Measurements from ENCODE around the gene TXNDC11.

Gene TXNDC11

DNA sequence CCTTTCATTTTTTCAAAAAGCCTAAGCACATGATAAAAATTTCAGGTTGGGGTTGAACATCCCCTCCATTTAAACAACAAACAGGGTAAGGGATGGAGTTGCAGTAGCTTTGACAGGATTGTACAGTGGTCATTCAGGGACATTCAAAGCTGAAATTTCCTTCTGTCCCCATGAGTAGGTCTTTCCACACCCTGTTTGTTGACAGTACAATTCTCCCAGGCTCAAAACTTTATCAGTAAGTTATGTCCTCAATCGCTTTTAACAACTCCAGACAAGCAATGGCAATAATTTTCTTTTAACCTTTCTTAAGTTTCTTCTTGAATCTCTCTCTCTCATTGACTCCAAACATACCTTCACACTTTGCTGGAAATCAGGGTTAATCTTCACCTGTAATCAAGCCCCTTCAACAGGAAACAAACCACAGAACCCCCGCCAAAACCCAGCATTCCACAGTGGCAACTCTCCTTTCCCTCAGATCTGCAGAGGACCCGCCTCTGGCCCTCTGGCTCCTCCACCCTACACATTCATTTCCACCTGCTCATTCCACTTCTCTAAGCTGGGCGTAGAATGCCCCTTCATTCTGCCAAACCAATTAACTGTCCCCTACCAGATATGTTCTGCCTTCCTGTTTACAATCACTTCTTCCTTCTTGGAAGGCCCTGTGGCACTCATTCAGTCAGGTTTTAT, 20.7 kb downstream of the TXNDC11 start:
- DNase-seq (ENCODE audit: low spot score) = no peak
- no peak for FAIRE-seq

GRCh38 chr16:11719762-11720161, 22.9 kb downstream of the TXNDC11 start:
- DNase-seq (ENCODE audit: low spot score) = no peak
- no peak for FAIRE-seq

GRCh38 chr16:11719171-11719570, 23.5 kb downstream of the TXNDC11 start:
- FAIRE-seq (no peak), DNase-seq (ENCODE audit: low spot score) (no peak)

DNA sequence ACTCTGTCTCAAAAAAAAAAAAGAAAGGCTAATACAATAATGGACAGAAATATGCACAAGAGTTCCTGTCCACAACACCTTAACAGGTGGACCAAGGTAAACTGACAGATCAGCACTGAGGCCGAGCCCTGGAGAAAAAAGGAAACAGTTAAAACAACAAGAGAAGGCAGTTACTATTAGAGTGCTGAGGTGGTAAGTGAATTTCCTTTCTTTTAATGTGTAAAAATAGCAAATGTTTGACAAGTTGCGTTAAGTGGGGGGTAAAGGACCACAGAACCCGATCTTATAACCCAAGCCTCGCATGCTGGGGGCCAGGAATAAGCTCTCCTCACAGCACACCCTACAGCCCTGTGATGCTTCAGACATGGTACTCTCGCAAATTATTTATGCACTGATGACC, 24.8 kb downstream of the TXNDC11 start:
- no peak for FAIRE-seq
- DNase-seq (ENCODE audit: low spot score) = no peak

DNA sequence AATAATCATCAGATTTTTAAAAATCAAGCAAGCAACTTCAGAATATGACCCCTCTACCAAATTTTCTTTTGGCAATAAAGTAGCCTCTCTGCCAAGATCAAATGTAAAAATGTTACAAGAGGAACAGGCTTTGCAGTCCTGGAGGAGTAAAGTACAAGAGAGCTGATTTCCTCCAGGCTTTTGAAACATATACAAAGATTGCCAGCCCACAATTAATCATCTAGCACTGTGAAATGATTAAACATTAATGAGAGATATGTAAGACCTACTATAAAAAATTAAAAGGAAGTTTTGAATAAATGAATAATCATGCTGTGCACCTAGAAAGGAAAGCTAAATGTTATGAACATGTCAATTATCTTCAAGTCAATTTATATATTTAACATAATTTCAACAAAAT, 26.3 kb downstream of the TXNDC11 start:
- DNase-seq (ENCODE audit: low spot score) (no peak), FAIRE-seq (peak; percentile 20)

DNA sequence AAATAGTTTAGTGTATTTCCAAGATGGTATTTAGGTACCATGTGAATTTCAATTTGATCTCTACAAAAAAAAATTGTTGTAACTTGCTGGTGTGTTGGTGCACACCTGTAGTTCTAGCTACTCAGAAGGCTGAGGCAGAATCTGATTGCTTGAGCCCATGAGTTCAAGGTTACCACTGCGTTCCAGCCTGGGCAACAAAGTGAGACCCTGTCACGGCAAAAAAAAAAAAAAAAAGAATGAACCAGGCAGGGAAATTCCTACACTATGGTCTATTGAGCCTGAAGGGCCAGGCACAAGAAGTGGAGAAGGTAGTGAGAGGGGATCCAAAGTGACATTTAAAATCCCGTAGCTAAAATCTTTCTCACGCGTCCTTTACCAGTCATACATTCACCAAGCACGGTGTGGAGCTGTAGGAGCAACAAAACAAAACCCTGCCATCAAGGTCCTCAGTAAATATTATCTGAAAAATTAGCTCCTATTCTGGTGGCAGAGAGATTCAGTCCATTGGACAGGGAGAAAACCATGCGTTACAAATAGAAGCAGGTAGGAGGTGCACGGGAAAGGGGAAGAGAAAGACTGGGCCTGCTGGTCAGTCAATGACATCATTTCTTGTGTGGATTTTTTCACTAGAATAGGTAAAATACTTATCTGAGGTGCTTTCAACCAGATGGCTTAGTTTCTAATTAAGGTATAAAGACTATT, 27.3 kb downstream of the TXNDC11 start:
- no peak for DNase-seq (ENCODE audit: low spot score)
- no peak for FAIRE-seq

GRCh38 chr16:11712122-11712521, 30.5 kb downstream of the TXNDC11 start:
- no peak for FAIRE-seq
- DNase-seq (ENCODE audit: low spot score) = no peak

DNA sequence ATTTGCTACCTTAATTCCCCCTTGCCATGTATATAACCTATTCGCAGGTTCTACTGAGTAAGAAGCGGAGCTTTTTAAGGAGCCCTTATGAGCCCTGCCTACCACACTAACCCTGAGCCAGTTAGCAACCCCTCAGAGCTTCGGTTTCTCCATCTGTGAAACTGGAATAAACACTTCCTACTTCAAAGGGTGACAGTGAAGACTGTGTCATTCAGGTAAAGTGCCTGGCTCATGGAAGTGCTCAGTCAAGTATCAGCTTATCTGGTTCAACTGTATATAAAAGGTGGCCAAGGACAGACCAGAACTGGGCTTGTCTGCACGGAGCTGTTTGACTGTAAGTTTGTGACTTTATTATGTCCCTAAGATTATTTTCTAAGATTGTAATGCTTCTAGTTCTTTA, 31.0 kb downstream of the TXNDC11 start:
- FAIRE-seq (no peak), DNase-seq (ENCODE audit: low spot score) (no peak)

- DNase-seq (ENCODE audit: low spot score) (no peak), FAIRE-seq (no peak)
Observed at GRCh38 chr16:11708421-11708820, 34.2 kb downstream of the TXNDC11 start.

- FAIRE-seq = no peak
- DNase-seq (ENCODE audit: low spot score) = no peak
Observed at GRCh38 chr16:11707679-11708197, 34.9 kb downstream of the TXNDC11 start.

GRCh38 chr16:11706180-11706742, 36.4 kb downstream of the TXNDC11 start:
- FAIRE-seq (no peak), DNase-seq (ENCODE audit: low spot score) (no peak)

- no peak for DNase-seq (ENCODE audit: low spot score)
- FAIRE-seq = no peak
Observed at GRCh38 chr16:11705311-11706025, 37.2 kb downstream of the TXNDC11 start.

GRCh38 chr16:11700264-11701029, 42.2 kb downstream of the TXNDC11 start:
- DNase-seq (ENCODE audit: low spot score) (no peak), FAIRE-seq (no peak)

- DNase-seq (ENCODE audit: low spot score) (no peak), FAIRE-seq (no peak)
Observed at GRCh38 chr16:11699234-11699894, 43.3 kb downstream of the TXNDC11 start.

DNA sequence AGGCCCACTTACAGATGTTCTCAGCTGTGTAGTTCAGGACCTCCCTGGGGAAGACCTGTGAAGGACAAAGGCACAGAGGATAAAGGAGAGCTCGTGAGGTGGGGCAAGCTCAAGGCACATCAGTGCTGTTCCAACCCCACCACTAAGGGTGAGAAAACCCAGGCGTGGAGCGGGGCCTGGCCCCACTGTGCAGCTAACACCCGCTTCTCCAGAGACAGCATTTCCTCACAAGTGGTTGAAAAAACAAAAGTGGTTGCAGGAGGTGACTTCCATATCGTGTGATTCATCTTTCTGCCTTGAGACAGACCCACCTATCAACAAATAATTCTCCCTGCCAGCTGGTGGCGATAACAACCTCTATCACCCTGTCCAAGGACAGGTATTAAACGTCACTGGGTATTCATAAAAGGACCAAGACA, 44.4 kb downstream of the TXNDC11 start:
- peak; percentile 15 for DNase-seq (ENCODE audit: low spot score)
- no peak for FAIRE-seq

GRCh38 chr16:11697319-11697718, 45.3 kb downstream of the TXNDC11 start:
- DNase-seq (ENCODE audit: low spot score) = no peak
- FAIRE-seq = no peak

- FAIRE-seq (no peak), DNase-seq (ENCODE audit: low spot score) (no peak)
Observed at GRCh38 chr16:11696266-11697012, 46.2 kb downstream of the TXNDC11 start.

DNA sequence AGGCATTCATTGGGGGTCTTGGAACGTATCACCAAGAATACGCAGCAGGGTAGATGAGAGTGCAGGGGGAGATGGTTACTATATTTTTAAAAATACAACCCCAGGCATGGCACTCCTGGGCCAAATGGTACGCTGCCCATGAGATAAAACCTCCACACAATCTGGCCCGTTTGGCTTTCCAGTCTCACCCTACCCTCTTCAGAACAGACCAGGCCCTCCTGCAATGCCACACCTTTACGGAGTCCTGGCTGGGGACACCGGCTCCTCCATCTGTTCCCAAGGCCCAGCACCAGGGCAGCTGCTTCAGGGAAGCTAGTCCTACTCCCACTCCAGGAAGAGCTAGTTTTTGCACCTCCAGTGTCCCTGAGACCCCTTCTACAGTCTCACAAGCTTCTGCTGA, 50.0 kb downstream of the TXNDC11 start:
- DNase-seq (ENCODE audit: low spot score) (no peak), FAIRE-seq (no peak)

GRCh38 chr16:11692171-11692570, 50.5 kb downstream of the TXNDC11 start:
- no peak for FAIRE-seq
- no peak for DNase-seq (ENCODE audit: low spot score)

GRCh38 chr16:11691771-11692170, 50.9 kb downstream of the TXNDC11 start:
- no peak for FAIRE-seq
- no peak for DNase-seq (ENCODE audit: low spot score)

Measured in RCC 7860 (cell line).